Measurements from ENCODE around the gene IGDCC3.
"Not testable (repeated sequence)": the region's sequence is repeated elsewhere in the genome, so short reads cannot be mapped to it uniquely, and the experiment has no call there.

The IGDCC3 gene

GRCh38 chr15:65370885-65371284 lies 6.9 kb downstream of the IGDCC3 start:
- DNase-seq (ENCODE audit: low spot score): no peak

GRCh38 chr15:65369651-65370050 lies 8.2 kb downstream of the IGDCC3 start:
- no peak for DNase-seq (ENCODE audit: low spot score)

GRCh38 chr15:65369212-65369547 lies 8.6 kb downstream of the IGDCC3 start:
- no peak for DNase-seq (ENCODE audit: low spot score)

- DNase-seq (ENCODE audit: low spot score): no peak
Observed at GRCh38 chr15:65368302-65369211, 9.2 kb downstream of the IGDCC3 start.

- DNase-seq (ENCODE audit: low spot score): no peak
Observed at GRCh38 chr15:65366122-65366892, 11.5 kb downstream of the IGDCC3 start.

GRCh38 chr15:65365229-65365628 lies 12.6 kb downstream of the IGDCC3 start:
- no peak for DNase-seq (ENCODE audit: low spot score)

- DNase-seq (ENCODE audit: low spot score): no peak
Observed at GRCh38 chr15:65363766-65364165, 14.0 kb downstream of the IGDCC3 start.

GRCh38 chr15:65363306-65363705 lies 14.5 kb downstream of the IGDCC3 start:
- DNase-seq (ENCODE audit: low spot score): no peak

GRCh38 chr15:65362491-65362890 lies 15.3 kb downstream of the IGDCC3 start:
- DNase-seq (ENCODE audit: low spot score): no peak

GRCh38 chr15:65361708-65362459 lies 15.9 kb downstream of the IGDCC3 start:
- DNase-seq (ENCODE audit: low spot score): no peak

GRCh38 chr15:65360506-65360905 lies 17.3 kb downstream of the IGDCC3 start:
- DNase-seq (ENCODE audit: low spot score): no peak

GRCh38 chr15:65355988-65356353 lies 21.8 kb downstream of the IGDCC3 start:
- DNase-seq (ENCODE audit: low spot score): no peak

GRCh38 chr15:65355173-65355987 lies 22.4 kb downstream of the IGDCC3 start:
- no peak for DNase-seq (ENCODE audit: low spot score)

- DNase-seq (ENCODE audit: low spot score): no peak
Observed at GRCh38 chr15:65354835-65355172, 23.0 kb downstream of the IGDCC3 start.

- not testable (repeated sequence) for DNase-seq (ENCODE audit: low spot score)
Observed at GRCh38 chr15:65351972-65352371, 25.8 kb downstream of the IGDCC3 start.

GRCh38 chr15:65349338-65349737 lies 28.5 kb downstream of the IGDCC3 start:
- DNase-seq (ENCODE audit: low spot score): no peak

- not testable (repeated sequence) for DNase-seq (ENCODE audit: low spot score)
Observed at GRCh38 chr15:65347756-65348155, 30.0 kb downstream of the IGDCC3 start.

- DNase-seq (ENCODE audit: low spot score): no peak
Observed at GRCh38 chr15:65346856-65347598, 30.8 kb downstream of the IGDCC3 start.

- DNase-seq (ENCODE audit: low spot score): no peak
Observed at GRCh38 chr15:65344914-65345275, 32.9 kb downstream of the IGDCC3 start.

- no peak for DNase-seq (ENCODE audit: low spot score)
Observed at GRCh38 chr15:65344214-65344913, 33.4 kb downstream of the IGDCC3 start.

Data from CD4-positive, alpha-beta T cell treated with Interleukin-6 at 100 ng/mL for 8 hours (primary cell).